Measurements from ENCODE around the gene RHOF.
"Not testable (repeated sequence)": the region's sequence is repeated elsewhere in the genome, so short reads cannot be mapped to it uniquely, and the experiment has no call there.

The RHOF gene

GRCh38 chr12:121750507-121750955 is 43.0 kb downstream of the RHOF start:
- DNase-seq (ENCODE audit: extremely low read depth in 1 of 2, low read depth in 1 of 2): no peak

DNA sequence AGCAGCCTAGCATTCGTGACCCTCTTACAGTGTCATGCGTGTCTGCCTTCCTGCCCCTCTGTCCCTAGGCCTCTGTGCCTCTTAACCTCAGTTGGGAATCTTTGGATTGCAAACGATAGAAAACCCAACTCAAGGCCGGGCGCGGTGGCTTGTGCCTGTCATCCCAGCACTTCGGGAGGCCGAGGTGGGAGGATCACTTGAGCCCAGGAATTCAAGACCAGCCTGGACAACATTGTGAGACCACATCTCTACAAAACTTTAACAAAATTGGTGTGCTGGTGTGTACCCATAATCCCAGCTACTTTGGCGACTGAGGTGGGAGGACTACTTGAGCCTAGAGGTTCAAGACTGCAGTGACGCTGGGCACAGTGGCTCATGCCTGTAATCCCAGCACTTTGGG is 44.2 kb downstream of the RHOF start:
- DNase-seq (ENCODE audit: extremely low read depth in 1 of 2, low read depth in 1 of 2): no peak

DNA sequence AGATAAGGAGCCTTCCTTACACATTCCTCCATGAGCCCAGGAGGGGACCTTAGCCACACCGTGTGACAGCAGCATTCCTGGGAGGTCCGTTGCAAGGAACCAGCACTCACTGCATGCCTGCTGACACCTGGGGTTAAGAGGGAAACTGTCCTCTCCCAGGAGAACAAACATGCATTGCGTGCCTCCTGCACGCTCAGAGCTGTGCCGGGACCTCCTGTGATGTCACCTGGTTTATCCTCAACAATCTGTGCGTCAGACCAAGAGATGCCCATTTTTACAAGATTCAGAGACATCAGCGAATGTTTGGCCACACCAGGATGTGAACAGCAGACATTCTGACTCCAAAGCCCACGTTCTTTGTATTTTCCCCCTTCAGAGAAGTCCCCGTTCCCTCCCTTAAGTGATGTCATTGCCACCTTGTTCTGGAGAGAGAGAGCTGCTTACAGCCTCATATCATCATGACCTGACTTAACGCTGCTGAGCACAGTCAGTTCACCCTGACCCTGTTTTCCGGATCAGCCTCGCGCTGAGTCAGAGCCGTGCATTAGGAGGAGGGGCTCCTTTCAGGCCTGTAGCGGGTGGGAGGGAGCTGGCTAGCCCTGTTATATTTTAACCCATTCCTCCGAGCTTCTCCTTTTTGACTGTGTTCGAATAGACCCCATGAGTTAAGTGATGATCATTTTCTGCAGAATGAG is 44.8 kb downstream of the RHOF start:
- no peak for DNase-seq (ENCODE audit: extremely low read depth in 1 of 2, low read depth in 1 of 2)

DNA sequence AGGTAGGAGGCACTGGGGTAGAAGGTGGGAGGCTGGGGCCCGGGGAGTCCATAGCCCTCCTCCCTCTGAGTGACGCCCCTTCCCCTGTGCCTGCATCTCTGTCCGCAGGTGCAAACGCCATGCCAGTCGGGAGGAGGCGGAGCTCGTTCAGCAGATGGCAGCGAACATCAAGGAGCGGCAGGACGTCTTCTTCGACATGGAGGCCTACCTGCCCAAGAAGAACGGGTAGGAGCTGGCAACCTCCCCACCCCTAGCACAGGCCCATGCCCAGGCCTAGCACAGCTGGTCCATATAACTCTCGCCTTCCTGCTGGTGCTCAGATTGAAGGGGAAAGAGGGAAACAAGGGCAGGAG is 45.3 kb downstream of the RHOF start:
- DNase-seq (ENCODE audit: extremely low read depth in 1 of 2, low read depth in 1 of 2): no peak

- DNase-seq (ENCODE audit: extremely low read depth in 1 of 2, low read depth in 1 of 2): not testable (repeated sequence)
Observed at GRCh38 chr12:121745545-121745944, 47.9 kb downstream of the RHOF start.

- no peak for DNase-seq (ENCODE audit: extremely low read depth in 1 of 2, low read depth in 1 of 2)
Observed at GRCh38 chr12:121741743-121742142, 51.7 kb downstream of the RHOF start.

- DNase-seq (ENCODE audit: extremely low read depth in 1 of 2, low read depth in 1 of 2): no peak
Observed at GRCh38 chr12:121740847-121741246, 52.6 kb downstream of the RHOF start.

DNA sequence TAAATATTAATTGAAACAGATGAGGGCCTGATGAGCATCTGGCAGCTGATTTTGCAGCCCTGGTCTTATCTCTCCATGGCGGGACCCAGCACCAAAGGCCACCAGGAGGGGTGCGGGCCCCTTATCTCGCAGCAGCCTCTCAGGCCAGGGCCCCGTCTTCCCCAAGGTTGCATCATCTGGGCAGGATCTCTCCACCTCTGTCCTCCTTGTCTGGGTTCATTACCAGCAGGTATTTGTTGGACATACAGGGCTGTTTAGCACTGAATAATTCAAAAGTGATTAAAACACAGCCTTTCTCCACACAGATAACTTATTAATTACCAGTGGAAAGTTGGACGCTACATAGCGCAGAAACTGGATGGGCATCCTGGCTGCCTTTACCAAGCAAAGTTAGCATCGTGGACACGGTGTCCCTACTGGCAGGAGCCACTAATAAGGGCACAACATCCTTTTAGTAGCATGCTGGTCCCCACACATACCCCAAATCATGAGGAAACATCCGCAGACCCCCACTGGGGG is 55.1 kb downstream of the RHOF start:
- DNase-seq (ENCODE audit: extremely low read depth in 1 of 2, low read depth in 1 of 2): no peak

- DNase-seq (ENCODE audit: extremely low read depth in 1 of 2, low read depth in 1 of 2): no peak
Observed at GRCh38 chr12:121733849-121734248, 59.6 kb downstream of the RHOF start.

- no peak for DNase-seq (ENCODE audit: extremely low read depth in 1 of 2, low read depth in 1 of 2)
Observed at GRCh38 chr12:121731473-121731872, 62.0 kb downstream of the RHOF start.

DNA sequence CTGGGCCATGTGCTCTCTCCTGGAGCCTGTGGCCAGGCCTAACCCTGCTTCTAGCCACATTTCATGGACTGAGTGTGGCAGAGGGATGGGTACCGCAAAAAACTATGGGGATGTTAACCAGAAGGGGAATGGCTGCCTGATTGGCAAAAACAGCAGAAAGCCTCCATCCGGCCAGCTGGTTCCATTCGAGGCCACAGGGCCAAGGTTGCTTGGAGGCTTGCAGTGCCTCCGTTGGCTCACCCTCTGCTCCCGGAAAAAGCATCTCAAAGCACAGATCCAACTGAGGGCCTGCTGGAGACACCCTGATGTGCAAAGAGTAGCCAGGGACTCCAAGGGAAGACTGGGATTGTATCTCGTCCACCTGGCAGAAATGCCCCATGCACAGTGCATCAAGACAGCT is 64.5 kb downstream of the RHOF start:
- DNase-seq (ENCODE audit: extremely low read depth in 1 of 2, low read depth in 1 of 2): no peak

Data from activated CD8-positive, alpha-beta memory T cell treated with anti-CD3 and anti-CD28 coated beads for 1 hour (primary cell).